Psoas muscle (tissue), 8 donors: Measurements from ENCODE around the gene PBX4. TPM values are rescaled to one million over a fixed set of nuclear protein-coding genes. Genes with fewer than 3 reads are reported as not detected.

Source experiments
- ATAC-seq, 4 donors: fragments of 200-7000 bp; cut with Tn5 transposase; one replicate each; pipeline ENCODE4 v1.9.1; 2020; ENCODE audit warnings: moderate library complexity in 3 of 4, mild to moderate bottlenecking in 2 of 4
- DNase-seq, 2 donors: peaks; one replicate each; pipeline ENCODE4 v3.0.0-alpha.2; 2020
- H3K27ac ChIP-seq: fragments of 200-600 bp; one replicate; pipeline ENCODE4 v1.8.0; 2022
- H3K27me3 ChIP-seq, 3 donors: fragments of 200-600 bp in 1 of 3; one replicate each; pipeline versions ENCODE4 v1.6.1 to v1.8.0; 2013 to 2022; ENCODE audit warnings: low read length in 2 of 3, mild to moderate bottlenecking in 2 of 3, moderate library complexity in 1 of 3; ENCODE audit not compliant: insufficient read depth in 3 of 3
- H3K36me3 ChIP-seq, 2 donors: fragments of 200-600 bp in 1 of 2; one replicate each; pipeline versions ENCODE4 v1.6.1 to v1.8.0; 2013 to 2022; ENCODE audit warnings: low read depth in 1 of 2, mild to moderate bottlenecking in 1 of 2, moderate library complexity in 1 of 2; ENCODE audit not compliant: insufficient read depth in 1 of 2
- H3K4me1 ChIP-seq: fragments of 200-600 bp; one replicate; pipeline ENCODE4 v1.8.0; 2022
- H3K4me3 ChIP-seq: fragments of 200-600 bp; one replicate; pipeline ENCODE4 v1.8.0; 2022; ENCODE audit warnings: mild to moderate bottlenecking
- H3K9me3 ChIP-seq: fragments of 200-600 bp; one replicate; pipeline ENCODE4 v1.8.0; 2022
- CTCF ChIP-seq: fragments of 200-600 bp; IDR thresholded peaks from one replicate; pipeline ENCODE4 v1.8.0; 2022; ENCODE audit warnings: antibody characterized with exemption
- WGBS, 3 donors: extraction: QIAGEN DNeasy Blood & Tissue Kit; methylation state at CpG; one replicate each; pipeline versions ENCODE4 v1.1.6 to v1.1.7; 2013; 5-methylcytosine and 5-hydroxymethylcytosine counted together
- intact Hi-C, 2 donors: fragments of 100-400 bp; cut with DNase I; formaldehyde crosslinking; loops; one replicate each; pipeline versions ENCODE4 v1.11.0 to v1.14.2; 2022
- polyA plus RNA-seq, 3 donors: library from polyadenylated mRNA; stranded (reverse); fragments of 200-250 nt; gene quantifications; one replicate each; pipeline ENCODE4 v1.2.3, GENCODE V29; 2013
- total RNA-seq, 4 donors: library from RNA; stranded (reverse); fragmentation: NEBNext Ultra II Directional in 2 of 4; extraction: Animal tissue kit (Norgen Biotek cat#: 25700) in 2 of 4; gene quantifications; one replicate each; pipeline versions ENCODE4 v1.2.1 to v1.2.4, GENCODE V29; 2021 to 2023
- donor health status: healthy with polysubstance abuse.
- donor health status: DM: no; HTN: no; CAD: no; lungs with moderate emphysema.
- donor health status: Bipolar disorder and iron deficiency.
- donor health status: healthy.
- donor health status: DM: yes; HTN: yes; CAD: no.
- donor health status: DM: no; HTN: no; CAD: no.
- donor health status: DM: no; HTN: no; CAD: no.
- donor health status: DM: yes; HTN: yes; CAD: no.

Gene PBX4
- total and polyA plus RNA-seq, 7 donors, result 0.06 to 0.17 (median 0.08) TPM; not detected in 4

DNA sequence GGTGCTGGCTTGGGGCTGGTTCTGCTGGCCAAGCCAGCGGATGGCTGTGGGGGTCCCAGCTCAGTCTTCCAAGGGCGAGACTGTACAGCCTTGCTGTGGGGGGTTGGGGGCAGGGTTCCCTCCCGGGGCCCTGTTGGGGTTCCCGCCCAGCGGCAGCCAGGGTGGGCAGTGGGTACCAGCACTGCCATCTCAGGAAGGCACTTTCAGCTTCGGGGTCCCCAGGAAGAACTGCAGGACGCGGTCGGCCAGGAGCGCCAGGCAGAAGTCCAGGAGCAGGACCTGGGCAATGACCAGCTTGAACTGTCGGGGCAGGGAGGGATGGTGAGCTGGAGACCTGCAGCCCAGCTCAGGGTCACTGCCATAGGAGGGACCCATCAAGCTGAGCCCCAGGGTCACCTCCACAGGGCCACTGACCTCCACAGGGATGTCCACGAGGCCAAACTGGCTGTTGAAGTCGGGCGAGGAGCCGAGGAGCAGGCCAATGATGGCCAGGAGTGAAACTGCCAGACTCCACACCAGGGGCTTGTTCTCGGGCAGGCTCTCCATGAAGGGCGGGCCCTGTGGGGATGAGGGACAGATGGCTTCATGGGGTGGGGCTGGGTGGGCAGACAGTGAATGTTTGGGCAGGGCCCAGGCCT is 26.9 kb upstream of the PBX4 start:
- no peak for ATAC-seq
- intact Hi-C loops, result loop anchor here in 1 of 2 donors (5.0 kb wide), 1 partner anchor 113 kb away; no protein-coding TSS in a partner anchor
- H3K9me3 ChIP-seq, result no peaks in the 10 kb centered on the region
- H3K27ac ChIP-seq, result no peak overlapping the region
- H3K27me3 ChIP-seq, result peaks cover 0 to 2% (median 0%) of the 10 kb centered on the region in 3 donors
- TF ChIP-seq CTCF, result no peak
- H3K36me3 ChIP-seq, result peaks cover 6 to 64% of the 10 kb centered on the region in 2 donors
- no peaks in the 10 kb centered on the region for H3K4me1 ChIP-seq
- no peak overlapping the region for H3K4me3 ChIP-seq
- DNase-seq, result no peak
- 89 to 91% (median 90%) methylated on average over 17 of the region's 17 CpGs for WGBS, 3 donors

DNA sequence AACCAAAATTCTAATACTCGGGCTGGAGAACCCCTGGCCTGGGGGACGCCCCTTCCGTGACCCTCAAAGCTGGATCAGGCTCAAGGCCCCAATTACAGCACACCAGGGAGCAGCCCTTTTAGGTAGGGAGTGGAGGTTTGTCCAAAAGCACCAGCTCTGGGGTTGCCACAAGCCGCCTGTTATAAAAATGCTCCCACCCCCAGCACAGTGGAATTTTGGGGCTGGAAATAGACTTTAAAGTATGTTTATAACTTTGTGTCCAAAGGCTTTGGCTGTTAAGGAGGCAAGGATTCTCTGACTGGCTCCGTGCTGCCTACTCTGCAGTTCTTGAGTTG is 25.5 kb upstream of the PBX4 start:
- no peaks in the 10 kb centered on the region for H3K4me1 ChIP-seq
- peak overlapping the region; percentile 76 for H3K4me3 ChIP-seq
- H3K36me3 ChIP-seq, result peaks cover 6 to 50% of the 10 kb centered on the region in 2 donors
- no peaks in the 10 kb centered on the region for H3K9me3 ChIP-seq
- H3K27me3 ChIP-seq, result peaks cover 0 to 2% (median 0%) of the 10 kb centered on the region in 3 donors
- DNase-seq (no peak), ATAC-seq (no peak)
- intact Hi-C loops, result no loop called here
- WGBS, 3 donors, result 28 to 30% (median 30%) methylated on average over 5 of the region's 5 CpGs
- no peak for TF ChIP-seq CTCF
- H3K27ac ChIP-seq, result no peak overlapping the region

DNA sequence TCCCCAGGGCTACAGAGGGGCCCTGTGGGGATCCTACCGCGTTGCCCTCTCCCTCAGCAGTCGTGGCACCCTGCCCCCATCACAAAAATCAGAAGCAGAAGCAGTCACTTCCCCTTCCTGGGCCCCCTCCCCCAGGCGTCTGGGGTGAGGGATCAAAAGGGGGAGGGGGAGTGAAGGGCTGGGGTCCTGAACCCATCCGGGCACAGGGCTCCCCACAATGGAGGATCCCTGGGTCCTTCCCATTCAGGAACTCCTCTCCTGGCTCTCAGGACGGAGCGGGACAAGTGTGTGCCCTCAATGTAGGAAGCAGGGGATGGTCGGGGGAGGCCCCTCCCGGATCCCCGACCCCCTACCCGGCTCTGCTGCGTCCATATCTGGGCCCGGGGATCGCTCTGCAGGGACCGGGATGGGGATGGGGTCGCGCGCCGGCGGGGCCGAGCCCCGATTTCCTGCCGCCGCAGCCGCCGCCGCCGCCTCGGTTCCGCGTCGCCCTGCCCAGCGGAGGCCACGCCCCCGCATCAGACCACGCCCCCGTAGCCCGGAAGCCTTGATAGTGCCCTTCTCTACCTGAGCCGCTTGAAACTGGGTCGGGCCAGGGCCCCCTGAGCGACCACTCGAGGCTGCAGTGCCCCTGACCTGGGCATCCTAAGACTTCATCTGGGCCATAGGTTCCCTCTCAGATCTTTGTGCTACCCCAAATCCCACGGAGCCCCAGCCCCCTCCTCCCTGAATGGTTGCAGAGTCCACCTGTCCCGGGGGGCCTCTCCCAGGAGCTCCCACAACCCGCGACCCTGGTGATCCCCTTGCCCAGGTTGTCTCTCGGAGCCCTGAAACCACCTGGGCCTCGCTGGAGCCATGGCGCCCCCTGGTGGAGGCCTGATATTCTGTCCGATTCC is 24.9 kb upstream of the PBX4 start, which contains the start of gene GMIP:
TSS of gene GMIP (minus strand) at position 500 of the 896 bp plus-strand sequence. CDS start at position 372, 128 bp downstream.
- no peak within 1 kb of the TSS for H3K27ac ChIP-seq
- H3K4me1 ChIP-seq, result no peaks in the 10 kb centered on the region
- intact Hi-C loops, result loop anchor here in 1 of 2 donors (2.0 kb wide), 1 partner anchor 111 kb away; no protein-coding TSS in a partner anchor
- peaks cover 6 to 44% of the 10 kb centered on the region in 2 donors for H3K36me3 ChIP-seq
- H3K27me3 ChIP-seq, result peaks cover 0 to 2% (median 0%) of the 10 kb centered on the region in 3 donors
- WGBS, 3 donors, result 1 to 2% (median 1%) methylated on average over 25 to 50 of the region's 50 CpGs
- DNase-seq (peak; percentile 72 to 82), ATAC-seq (peak; percentile 65 to 83 (median 73))
- H3K9me3 ChIP-seq, result no peaks in the 10 kb centered on the region
- H3K4me3 ChIP-seq, result peak within 1 kb of the TSS; percentile 76
- TF ChIP-seq CTCF, result peak; percentile 79

DNA sequence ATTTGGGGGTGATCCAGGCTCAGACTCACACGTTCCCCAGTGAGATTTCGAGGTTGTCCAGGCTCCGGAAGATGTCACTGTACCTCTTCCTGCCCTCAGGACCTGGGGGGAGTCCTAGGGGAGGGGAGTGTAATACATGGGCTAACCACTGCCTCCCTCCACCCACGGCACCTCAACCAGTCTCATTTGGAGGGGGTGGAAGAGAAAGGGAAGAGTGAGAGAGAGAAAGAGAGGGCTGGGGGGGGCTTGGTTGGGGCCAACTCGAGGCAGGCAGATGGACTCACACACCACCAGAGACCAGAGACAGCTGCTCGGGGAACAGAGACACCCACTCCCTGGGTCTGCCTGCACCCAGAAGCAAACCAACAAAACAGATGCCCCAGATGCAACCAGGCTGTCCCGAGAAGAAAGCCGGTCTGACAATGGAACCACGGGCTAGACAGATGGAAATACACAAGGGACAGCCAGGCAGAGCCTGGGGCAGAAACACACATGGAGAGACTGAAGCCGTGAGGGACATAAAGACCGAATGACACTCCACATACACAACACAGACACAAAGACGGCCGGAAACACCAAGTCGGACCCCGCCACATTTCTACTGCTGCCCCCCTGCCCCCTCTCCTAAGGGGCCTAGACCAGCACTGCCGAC is 24.1 kb upstream of the PBX4 start:
- H3K36me3 ChIP-seq, result peaks cover 6 to 36% of the 10 kb centered on the region in 2 donors
- peaks cover 0 to 2% (median 0%) of the 10 kb centered on the region in 3 donors for H3K27me3 ChIP-seq
- DNase-seq, result no peak
- H3K4me3 ChIP-seq, result peak overlapping the region; percentile 76
- intact Hi-C loops, result loop anchor here in 1 of 2 donors (2.0 kb wide), 1 partner anchor 110 kb away; no protein-coding TSS in a partner anchor
- H3K9me3 ChIP-seq, result no peaks in the 10 kb centered on the region
- no peak overlapping the region for H3K27ac ChIP-seq
- ATAC-seq, result peak in 1 of 4 donors; percentile 12
- no peaks in the 10 kb centered on the region for H3K4me1 ChIP-seq
- 21 to 39% (median 37%) methylated on average over 15 to 16 of the region's 16 CpGs for WGBS, 3 donors
- no peak for TF ChIP-seq CTCF
